WTC11 (cell line): ENCODE results near the gene GRPEL1. TPM values are rescaled to one million over a fixed set of nuclear protein-coding genes. Genes with fewer than 3 reads are reported as not detected.
A peak's percentile ranks its signal among the peaks of the same experiment; 100 is the strongest.

Experiments
- ATAC-seq: fragments of 200-7000 bp; cut with Tn5 transposase; 2 replicates; pipeline ENCODE4 v1.10.0; 2021; ENCODE audit warnings: mild to moderate bottlenecking, moderate library complexity
- CTCF ChIA-PET: fragments of 300-600 bp; sonication (Branson Sonifier 250); formaldehyde crosslinking; loops from one replicate; lab custom pipeline; 2021; ENCODE audit warnings: antibody characterized with exemption; lab: Charles Lee
- POLR2A ChIA-PET: fragments of 350-600 bp; sonication (Branson Sonifier 250); formaldehyde crosslinking; loops from one replicate; lab custom pipeline; 2021; ENCODE audit warnings: antibody characterized with exemption; lab: Charles Lee
- DNase-seq: peaks from one replicate; pipeline ENCODE4 v3.0.0; 2021; ENCODE audit warnings: low spot score
- H3K27ac Mint-ChIP-seq: 2 replicates; pipeline ENCODE4 v1.8.0; 2021; ENCODE audit warnings: mixed read lengths
- H3K27me3 Mint-ChIP-seq: 2 replicates; pipeline ENCODE4 v1.8.0; 2021; ENCODE audit warnings: low read depth, mild to moderate bottlenecking, moderate library complexity, mixed read lengths
- H3K36me3 Mint-ChIP-seq: 2 replicates; pipeline ENCODE4 v1.8.0; 2021; ENCODE audit warnings: mixed read lengths
- H3K4me1 Mint-ChIP-seq: 2 replicates; pipeline ENCODE4 v1.8.0; 2022; ENCODE audit warnings: mixed read lengths
- H3K4me3 Mint-ChIP-seq: 2 replicates; pipeline ENCODE4 v1.8.0; 2021; ENCODE audit warnings: mild to moderate bottlenecking, moderate library complexity, mixed read lengths
- H3K9me3 Mint-ChIP-seq: 2 replicates; pipeline ENCODE4 v1.8.0; 2021; ENCODE audit warnings: mixed read lengths
- E2F1 ChIP-seq: sonication (generic); formaldehyde crosslinking; IDR thresholded peaks from 2 replicates; pipeline ENCODE4 v1.8.0; 2022; ENCODE audit warnings: mild to moderate bottlenecking, missing genetic modification reagents
- ETV6 ChIP-seq: sonication (generic); formaldehyde crosslinking; IDR thresholded peaks from 2 replicates; pipeline ENCODE4 v1.8.1; 2022; ENCODE audit warnings: mild to moderate bottlenecking, missing genetic modification reagents
- FOXK1 ChIP-seq: sonication (generic); formaldehyde crosslinking; IDR thresholded peaks from 2 replicates; pipeline ENCODE4 v1.8.0; 2022; ENCODE audit warnings: mild to moderate bottlenecking, moderate library complexity, missing genetic modification reagents
- GABPB1 ChIP-seq: sonication (generic); formaldehyde crosslinking; IDR thresholded peaks from 2 replicates; pipeline ENCODE4 v1.8.1; 2023; ENCODE audit warnings: mild to moderate bottlenecking, missing genetic modification reagents
- HMGXB4 ChIP-seq: sonication (generic); formaldehyde crosslinking; IDR thresholded peaks from 2 replicates; pipeline ENCODE4 v1.8.1; 2023; ENCODE audit warnings: mild to moderate bottlenecking, moderate library complexity, missing genetic modification reagents
- NR2C2 ChIP-seq: sonication (generic); formaldehyde crosslinking; IDR thresholded peaks from 2 replicates; pipeline ENCODE4 v1.8.0; 2022; ENCODE audit warnings: mild to moderate bottlenecking, missing genetic modification reagents
- ZNF281 ChIP-seq: sonication (generic); formaldehyde crosslinking; IDR thresholded peaks from 2 replicates; pipeline ENCODE4 v1.8.0; 2023; ENCODE audit warnings: mild to moderate bottlenecking, missing genetic modification reagents
- ZNF416 ChIP-seq: fragments of 250-450 bp; sonication (Bioruptor Pico); IDR thresholded peaks from 2 replicates; pipeline ENCODE4 v1.9.0; 2021; ENCODE audit warnings: mild to moderate bottlenecking, inconsistent platforms
- total RNA-seq: library from RNA; stranded (reverse); gene quantifications from 3 replicates; pipeline ENCODE4 v1.2.3, GENCODE V29; 2021
- TF ChIP-seq, protein P1 (sequence below): fragments of 250-450 bp; sonication (Bioruptor Pico); IDR thresholded peaks from 2 replicates; pipeline ENCODE4 v2.1.2; 2022; ENCODE audit warnings: mild to moderate bottlenecking, moderate library complexity
- TF ChIP-seq, protein P2 (sequence below): sonication (generic); formaldehyde crosslinking; IDR thresholded peaks from 2 replicates; pipeline ENCODE4 v1.8.0; 2022; ENCODE audit warnings: missing genetic modification reagents

GRPEL1 gene
- total RNA-seq, 1 experiment from 2014 or later = 50.0 TPM

- no peaks in the 10 kb centered on the region for H3K4me1 Mint-ChIP-seq
- TF ChIP-seq GABPB1 (CRISPR knock-in tag) (peak; percentile 21; the same call in 1 of the 2 replicates), E2F1 (CRISPR knock-in tag) (no peak), NR2C2 (no peak), HMGXB4 (CRISPR knock-in tag) (no peak), ZNF416 (CRISPR knock-in tag) (no peak), FOXK1 (CRISPR knock-in tag) (no peak)
- TF ChIP-seq, protein P1, sequence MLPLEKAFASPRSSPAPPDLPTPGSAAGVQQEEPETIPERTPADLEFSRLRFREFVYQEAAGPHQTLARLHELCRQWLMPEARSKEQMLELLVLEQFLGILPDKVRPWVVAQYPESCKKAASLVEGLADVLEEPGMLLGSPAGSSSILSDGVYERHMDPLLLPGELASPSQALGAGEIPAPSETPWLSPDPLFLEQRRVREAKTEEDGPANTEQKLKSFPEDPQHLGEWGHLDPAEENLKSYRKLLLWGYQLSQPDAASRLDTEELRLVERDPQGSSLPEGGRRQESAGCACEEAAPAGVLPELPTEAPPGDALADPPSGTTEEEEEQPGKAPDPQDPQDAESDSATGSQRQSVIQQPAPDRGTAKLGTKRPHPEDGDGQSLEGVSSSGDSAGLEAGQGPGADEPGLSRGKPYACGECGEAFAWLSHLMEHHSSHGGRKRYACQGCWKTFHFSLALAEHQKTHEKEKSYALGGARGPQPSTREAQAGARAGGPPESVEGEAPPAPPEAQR (CRISPR knock-in tag) = no peak
- TF ChIP-seq, all 79 proteins: peak for 1
- 0 out of 2 replicates have a peak overlapping the region, but pooled peaks have one; percentile 9 for H3K27ac Mint-ChIP-seq
- H3K27me3 Mint-ChIP-seq = peaks cover 2% of the 10 kb centered on the region; the same call in 1 of the 2 replicates
- ATAC-seq = peak; percentile 66
- CTCF ChIA-PET = interaction anchor here (0.9 to 1.4 kb wide), 6 partner anchors 9 to 301 kb away, joined by 3 to 7 read pairs (median 4); partner anchors contain the start of gene TADA2B
- H3K4me3 Mint-ChIP-seq = no peak overlapping the region
- H3K36me3 Mint-ChIP-seq = peaks cover 25% of the 10 kb centered on the region
- no peaks in the 10 kb centered on the region for H3K9me3 Mint-ChIP-seq
- no peak for DNase-seq
- POLR2A ChIA-PET = interaction anchor here (0.6 to 0.9 kb wide), 3 partner anchors 10 to 1164 kb away, joined by 4 to 6 read pairs (median 4); no protein-coding TSS in a partner anchor
Observed at GRCh38 chr4:7034262-7035081, 33.4 kb downstream of the GRPEL1 start.

DNA sequence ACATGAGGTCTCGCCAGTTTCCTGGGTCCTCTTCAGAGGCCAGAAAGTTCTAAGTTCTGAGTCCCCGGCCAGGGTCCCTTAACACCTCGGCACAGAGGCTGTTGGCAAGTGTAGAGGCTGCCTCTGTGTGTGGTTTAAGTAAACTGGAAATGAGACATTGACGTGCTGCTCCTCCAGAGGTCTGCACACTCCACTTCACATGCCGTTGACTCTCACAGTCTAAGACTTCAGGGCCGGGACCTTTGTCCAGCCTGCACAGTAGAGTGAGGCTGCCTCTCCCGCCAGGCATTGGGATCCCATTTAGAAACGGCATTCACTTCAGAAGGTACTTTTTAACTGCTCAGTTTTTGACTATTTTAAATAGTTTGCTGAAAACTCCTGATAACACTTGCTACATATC, 35.3 kb downstream of the GRPEL1 start:
- TF ChIP-seq ETV6 (no peak), ZNF281 (CRISPR knock-in tag) (no peak), GABPB1 (CRISPR knock-in tag) (no peak)
- TF ChIP-seq, protein P2, sequence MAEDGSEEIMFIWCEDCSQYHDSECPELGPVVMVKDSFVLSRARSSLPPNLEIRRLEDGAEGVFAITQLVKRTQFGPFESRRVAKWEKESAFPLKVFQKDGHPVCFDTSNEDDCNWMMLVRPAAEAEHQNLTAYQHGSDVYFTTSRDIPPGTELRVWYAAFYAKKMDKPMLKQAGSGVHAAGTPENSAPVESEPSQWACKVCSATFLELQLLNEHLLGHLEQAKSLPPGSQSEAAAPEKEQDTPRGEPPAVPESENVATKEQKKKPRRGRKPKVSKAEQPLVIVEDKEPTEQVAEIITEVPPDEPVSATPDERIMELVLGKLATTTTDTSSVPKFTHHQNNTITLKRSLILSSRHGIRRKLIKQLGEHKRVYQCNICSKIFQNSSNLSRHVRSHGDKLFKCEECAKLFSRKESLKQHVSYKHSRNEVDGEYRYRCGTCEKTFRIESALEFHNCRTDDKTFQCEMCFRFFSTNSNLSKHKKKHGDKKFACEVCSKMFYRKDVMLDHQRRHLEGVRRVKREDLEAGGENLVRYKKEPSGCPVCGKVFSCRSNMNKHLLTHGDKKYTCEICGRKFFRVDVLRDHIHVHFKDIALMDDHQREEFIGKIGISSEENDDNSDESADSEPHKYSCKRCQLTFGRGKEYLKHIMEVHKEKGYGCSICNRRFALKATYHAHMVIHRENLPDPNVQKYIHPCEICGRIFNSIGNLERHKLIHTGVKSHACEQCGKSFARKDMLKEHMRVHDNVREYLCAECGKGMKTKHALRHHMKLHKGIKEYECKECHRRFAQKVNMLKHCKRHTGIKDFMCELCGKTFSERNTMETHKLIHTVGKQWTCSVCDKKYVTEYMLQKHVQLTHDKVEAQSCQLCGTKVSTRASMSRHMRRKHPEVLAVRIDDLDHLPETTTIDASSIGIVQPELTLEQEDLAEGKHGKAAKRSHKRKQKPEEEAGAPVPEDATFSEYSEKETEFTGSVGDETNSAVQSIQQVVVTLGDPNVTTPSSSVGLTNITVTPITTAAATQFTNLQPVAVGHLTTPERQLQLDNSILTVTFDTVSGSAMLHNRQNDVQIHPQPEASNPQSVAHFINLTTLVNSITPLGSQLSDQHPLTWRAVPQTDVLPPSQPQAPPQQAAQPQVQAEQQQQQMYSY = no peak
- DNase-seq = no peak
- H3K27ac Mint-ChIP-seq = no peak overlapping the region

More for the DNA sequence above, 35.3 kb downstream of the GRPEL1 start:
- Mint-ChIP-seq H3K36me3 (peaks cover 33% of the 10 kb centered on the region), H3K27me3 (no peaks in the 10 kb centered on the region), H3K4me1 (no peaks in the 10 kb centered on the region), H3K9me3 (no peaks in the 10 kb centered on the region), H3K4me3 (no peak overlapping the region)
- ATAC-seq = no peak
- ChIA-PET CTCF (no interaction called here), POLR2A (no interaction called here)
